ENCODE results near the gene APBA2.

DNA sequence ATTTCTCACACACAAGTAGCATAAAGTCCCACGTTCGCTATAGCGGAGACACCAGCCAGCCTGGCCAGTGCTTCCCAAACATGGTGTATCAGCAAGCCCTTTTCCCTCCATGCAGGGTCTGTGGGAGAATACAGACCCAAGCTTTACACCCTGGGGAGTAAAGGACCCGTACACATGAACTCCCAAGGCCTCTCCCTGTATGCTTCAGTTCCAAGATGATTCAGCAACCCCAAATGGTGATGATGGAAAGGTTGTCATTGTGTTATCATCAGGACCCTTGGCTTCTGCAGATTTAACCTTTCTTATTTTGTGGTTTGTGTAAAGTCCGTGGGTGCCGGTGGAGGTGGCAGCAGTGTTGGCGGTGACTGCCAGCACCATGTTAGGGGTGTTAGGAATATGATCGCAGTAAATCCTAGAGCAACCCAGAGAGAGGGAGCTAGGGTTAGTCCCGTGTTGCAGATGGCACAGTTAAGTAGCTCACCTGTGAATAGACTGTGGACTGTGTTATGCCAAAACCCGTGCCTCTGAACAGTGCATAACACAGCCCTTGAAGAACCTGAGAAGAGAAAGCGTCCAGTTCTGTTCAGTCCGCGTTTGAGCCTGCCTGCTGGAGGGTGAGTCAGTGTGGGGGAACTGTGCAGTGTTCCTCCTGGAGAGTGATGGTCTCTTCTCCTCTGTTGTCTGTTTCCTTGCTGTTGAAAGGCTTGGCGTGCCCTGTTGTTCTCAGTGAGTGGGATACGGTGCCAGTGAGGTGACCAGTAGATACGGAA, 174.3 kb downstream of the APBA2 start:
- no peak for TF ChIP-seq CTCF (conservative IDR thresholded peaks at IDR 0.05; ENCODE audit: low read length)
- TF ChIP-seq EZH2phosphoT487 (IDR thresholded peaks at IDR 0.05; ENCODE audit: borderline replicate concordance) = no peak
